ENCODE data around the gene PHF2. TPM values are rescaled to one million over a fixed set of nuclear protein-coding genes. Genes with fewer than 3 reads are reported as not detected.

The PHF2 gene
- total RNA-seq, 4 donors from 2014 or later: 32.8 to 50.1 (median 33.0) TPM

- no peak overlapping the region for H3K4me3 ChIP-seq (replicated peaks in 1 of 3)
- no peaks in the 10 kb centered on the region for H3K9me3 ChIP-seq
- H3K27ac ChIP-seq: no peak overlapping the region
- H3K27me3 ChIP-seq: no peaks in the 10 kb centered on the region
- H3K36me3 ChIP-seq: peaks cover 29 to 37% of the 10 kb centered on the region in 2 donors
- no peak for DNase-seq
- intact Hi-C loops (cut with DNase I): no loop called here
- TF ChIP-seq, protein P1, sequence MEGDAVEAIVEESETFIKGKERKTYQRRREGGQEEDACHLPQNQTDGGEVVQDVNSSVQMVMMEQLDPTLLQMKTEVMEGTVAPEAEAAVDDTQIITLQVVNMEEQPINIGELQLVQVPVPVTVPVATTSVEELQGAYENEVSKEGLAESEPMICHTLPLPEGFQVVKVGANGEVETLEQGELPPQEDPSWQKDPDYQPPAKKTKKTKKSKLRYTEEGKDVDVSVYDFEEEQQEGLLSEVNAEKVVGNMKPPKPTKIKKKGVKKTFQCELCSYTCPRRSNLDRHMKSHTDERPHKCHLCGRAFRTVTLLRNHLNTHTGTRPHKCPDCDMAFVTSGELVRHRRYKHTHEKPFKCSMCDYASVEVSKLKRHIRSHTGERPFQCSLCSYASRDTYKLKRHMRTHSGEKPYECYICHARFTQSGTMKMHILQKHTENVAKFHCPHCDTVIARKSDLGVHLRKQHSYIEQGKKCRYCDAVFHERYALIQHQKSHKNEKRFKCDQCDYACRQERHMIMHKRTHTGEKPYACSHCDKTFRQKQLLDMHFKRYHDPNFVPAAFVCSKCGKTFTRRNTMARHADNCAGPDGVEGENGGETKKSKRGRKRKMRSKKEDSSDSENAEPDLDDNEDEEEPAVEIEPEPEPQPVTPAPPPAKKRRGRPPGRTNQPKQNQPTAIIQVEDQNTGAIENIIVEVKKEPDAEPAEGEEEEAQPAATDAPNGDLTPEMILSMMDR (IDR thresholded peaks at IDR 0.05): no peak
- TF ChIP-seq POLR2A (IDR thresholded peaks at IDR 0.05): no peak
- H3K4me1 ChIP-seq: no peaks in the 10 kb centered on the region
- WGBS, 2 donors: 92 to 98% methylated on average over 12 of the region's 16 CpGs
Observed at GRCh38 chr9:93677641-93678136, 101.3 kb downstream of the PHF2 start.

GRCh38 chr9:93678199-93679019 is 102.0 kb downstream of the PHF2 start:
- H3K4me3 ChIP-seq (replicated peaks in 1 of 3): no peak overlapping the region
- 90 to 91% methylated on average over 15 to 16 of the region's 17 CpGs for WGBS, 2 donors
- H3K4me1 ChIP-seq: no peaks in the 10 kb centered on the region
- peaks cover 29 to 35% of the 10 kb centered on the region in 2 donors for H3K36me3 ChIP-seq
- no peaks in the 10 kb centered on the region for H3K9me3 ChIP-seq
- no peak for DNase-seq
- no peak overlapping the region for H3K27ac ChIP-seq
- intact Hi-C loops (cut with DNase I): no loop called here
- no peaks in the 10 kb centered on the region for H3K27me3 ChIP-seq
- TF ChIP-seq POLR2A (IDR thresholded peaks at IDR 0.05): no peak
- TF ChIP-seq, protein P1 (IDR thresholded peaks at IDR 0.05): no peak

- Histone ChIP-seq H3K9me3 (no peaks in the 10 kb centered on the region), H3K4me3 (replicated peaks in 1 of 3) (no peak overlapping the region), H3K27me3 (no peaks in the 10 kb centered on the region), H3K27ac (no peak overlapping the region), H3K4me1 (no peaks in the 10 kb centered on the region), H3K36me3 (peaks cover 15 to 23% of the 10 kb centered on the region in 2 donors)
- intact Hi-C loops (cut with DNase I): loop anchor here (10.0 kb wide), 2 partner anchors 285 to 325 kb away; no protein-coding TSS in a partner anchor
- WGBS, 2 donors: 83 to 87% methylated on average over 15 to 16 of the region's 18 CpGs
- no peak for DNase-seq
- TF ChIP-seq POLR2A (IDR thresholded peaks at IDR 0.05): no peak
- TF ChIP-seq, protein P1 (IDR thresholded peaks at IDR 0.05): no peak
Observed at GRCh38 chr9:93679536-93680442, 103.4 kb downstream of the PHF2 start.

DNA sequence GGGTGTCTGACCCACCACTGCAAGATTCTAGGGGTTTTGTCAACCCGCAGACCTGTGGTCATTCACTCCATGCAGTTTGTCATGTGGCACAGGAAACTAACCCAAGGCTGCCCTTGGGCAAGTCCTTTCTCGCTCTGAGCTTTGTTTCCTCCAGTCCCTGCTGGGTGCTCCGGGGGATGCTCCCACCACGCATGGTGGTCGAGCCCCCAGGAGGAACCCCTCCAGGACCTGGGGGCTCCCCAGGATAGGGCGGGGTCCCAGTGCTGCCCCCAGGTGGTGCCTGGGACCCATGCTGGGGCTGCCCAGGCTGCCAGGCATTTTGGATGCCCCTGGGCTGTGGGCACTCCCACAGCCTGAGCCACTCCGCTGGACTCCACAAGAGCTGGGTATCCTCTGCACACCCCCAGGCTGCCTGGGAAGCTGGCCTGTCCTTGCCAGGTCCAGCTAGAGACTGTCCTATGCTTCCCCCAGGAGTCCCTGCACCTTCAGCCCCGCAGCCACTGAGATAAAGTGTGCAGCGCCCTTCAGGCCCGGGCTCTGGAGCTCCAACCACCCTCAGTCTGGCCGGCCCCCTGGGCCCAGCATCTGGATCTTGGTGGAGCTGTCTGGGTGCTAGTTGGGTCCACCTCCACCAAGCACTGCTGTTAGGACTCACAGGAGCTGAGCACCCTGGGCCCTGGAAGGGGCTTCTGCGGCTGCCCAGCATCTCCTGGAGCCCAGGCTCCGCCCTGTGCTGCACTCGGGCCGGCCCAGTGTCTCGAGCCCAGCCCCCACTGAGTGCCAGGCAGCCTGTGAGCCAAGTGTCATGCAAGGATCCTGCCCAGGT is 104.3 kb downstream of the PHF2 start:
- Histone ChIP-seq H3K4me3 (replicated peaks in 1 of 3) (no peak overlapping the region), H3K9me3 (no peaks in the 10 kb centered on the region), H3K36me3 (peaks cover 8 to 16% of the 10 kb centered on the region in 2 donors), H3K27ac (no peak overlapping the region), H3K27me3 (no peaks in the 10 kb centered on the region), H3K4me1 (no peaks in the 10 kb centered on the region)
- no peak for DNase-seq
- 57 to 91% methylated on average over 6 to 8 of the region's 16 CpGs for WGBS, 2 donors
- TF ChIP-seq, protein P1 (IDR thresholded peaks at IDR 0.05): no peak
- TF ChIP-seq POLR2A (IDR thresholded peaks at IDR 0.05): no peak
- intact Hi-C loops (cut with DNase I): loop anchor here (10.0 kb wide), 2 partner anchors 284 to 324 kb away; no protein-coding TSS in a partner anchor

Measured in thyroid gland (tissue), 4 donors.